Activated naive CD4-positive, alpha-beta T cell treated with Interleukin-2 at 50 U/mL for 16 hours (primary cell): ENCODE results near the gene ENGASE.

Experiments used
- DNase-seq: peaks from one replicate; pipeline ENCODE4 v3.0.0-alpha.2; 2020

The ENGASE gene

DNA sequence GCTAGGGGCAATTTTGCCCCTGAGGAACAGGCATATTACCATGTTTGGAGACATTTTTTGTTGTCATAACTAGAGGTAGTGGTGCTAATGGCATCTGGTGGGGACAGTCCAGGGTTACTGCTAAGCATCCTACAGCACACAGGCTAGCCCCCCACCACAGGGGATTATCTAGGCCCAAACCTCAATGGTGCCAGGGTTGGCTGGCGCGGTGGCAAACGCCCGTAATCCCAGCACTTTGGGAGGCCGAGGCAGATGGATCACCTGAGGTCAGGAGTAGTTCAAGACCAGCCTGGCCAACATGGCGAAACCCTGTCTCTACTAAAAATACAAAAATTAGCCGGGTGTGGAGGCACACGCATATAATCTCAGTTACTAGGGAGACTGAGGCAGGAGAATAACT, 35.5 kb upstream of the ENGASE start:
- no peak for DNase-seq

DNA sequence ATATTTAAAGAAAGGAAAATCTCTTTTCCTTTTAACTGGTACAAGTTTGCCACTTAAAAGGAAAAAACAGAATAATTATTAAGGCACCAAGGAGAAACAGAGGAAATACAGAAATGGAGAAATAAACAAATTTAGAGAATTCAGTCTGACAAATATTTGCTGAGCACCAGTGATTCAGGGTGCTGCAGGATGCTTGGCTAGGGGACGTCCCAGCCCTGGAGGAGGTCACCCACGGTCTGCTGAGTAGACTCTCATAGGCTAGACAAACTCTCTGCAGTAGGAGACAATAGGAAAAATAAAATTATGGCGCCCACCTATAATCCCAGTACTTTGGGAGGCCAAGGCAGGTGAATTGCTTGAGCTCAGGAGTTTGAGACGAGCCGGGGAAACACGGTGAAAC, 34.7 kb upstream of the ENGASE start:
- DNase-seq: no peak

DNA sequence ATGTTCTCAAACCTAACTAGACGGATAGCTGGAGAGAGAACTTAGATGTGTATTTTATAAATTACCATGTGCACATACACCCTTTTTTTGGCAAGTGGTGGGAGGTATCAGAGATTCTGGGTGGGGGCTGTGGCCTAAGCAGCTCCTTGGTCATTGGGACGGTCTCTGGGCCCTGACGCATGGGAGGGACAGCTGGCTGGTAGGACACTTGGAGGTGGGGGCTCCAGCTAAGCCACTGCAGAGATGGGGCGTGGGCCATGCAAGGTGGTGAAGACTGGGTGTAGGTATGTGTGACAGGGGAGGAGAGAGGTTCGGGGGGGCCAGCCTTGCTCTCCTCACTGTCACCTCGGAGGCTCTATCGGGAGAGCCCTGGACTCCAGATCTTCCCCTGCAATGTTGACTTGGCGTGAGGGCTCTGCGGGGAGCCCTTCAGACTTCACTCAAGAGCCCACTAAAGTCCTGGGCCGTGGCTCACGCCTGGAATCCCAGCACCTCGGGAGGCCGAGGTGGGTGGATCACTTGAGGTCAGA, 33.5 kb upstream of the ENGASE start:
- DNase-seq: no peak

DNA sequence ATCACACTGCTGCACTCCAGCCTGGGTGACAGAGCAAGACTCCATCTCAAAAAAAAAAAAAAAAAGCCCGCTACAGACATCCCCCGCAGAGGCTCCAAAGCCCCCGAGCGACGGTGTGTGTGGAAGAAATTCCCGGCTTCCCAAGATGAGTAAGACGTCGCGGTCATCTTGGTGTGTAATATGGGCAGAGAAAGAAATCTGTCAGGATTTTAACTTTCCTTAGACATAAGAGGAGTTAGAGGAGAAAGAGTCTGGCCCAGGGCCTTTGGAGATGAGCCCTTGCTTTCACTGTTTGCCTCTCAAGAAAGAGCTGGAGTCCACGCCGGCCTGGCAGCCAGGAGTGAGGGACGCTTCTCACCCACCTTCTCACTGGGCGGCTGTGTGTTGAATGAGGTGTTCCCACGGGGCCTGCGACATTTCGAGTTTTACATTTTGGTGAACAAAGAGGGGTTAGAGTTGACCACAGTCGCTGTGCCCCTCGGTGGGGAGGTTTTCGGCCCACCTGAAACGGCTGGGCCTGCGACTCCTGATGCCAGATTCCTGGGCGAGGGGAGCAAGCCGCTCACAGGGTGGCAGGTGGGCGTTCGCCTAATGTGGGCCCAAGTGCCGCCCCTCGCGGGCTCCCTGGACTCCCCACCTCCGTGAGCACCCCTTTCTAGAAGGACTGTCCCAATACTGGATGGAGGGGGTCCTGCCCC, 32.8 kb upstream of the ENGASE start:
- no peak for DNase-seq

DNA sequence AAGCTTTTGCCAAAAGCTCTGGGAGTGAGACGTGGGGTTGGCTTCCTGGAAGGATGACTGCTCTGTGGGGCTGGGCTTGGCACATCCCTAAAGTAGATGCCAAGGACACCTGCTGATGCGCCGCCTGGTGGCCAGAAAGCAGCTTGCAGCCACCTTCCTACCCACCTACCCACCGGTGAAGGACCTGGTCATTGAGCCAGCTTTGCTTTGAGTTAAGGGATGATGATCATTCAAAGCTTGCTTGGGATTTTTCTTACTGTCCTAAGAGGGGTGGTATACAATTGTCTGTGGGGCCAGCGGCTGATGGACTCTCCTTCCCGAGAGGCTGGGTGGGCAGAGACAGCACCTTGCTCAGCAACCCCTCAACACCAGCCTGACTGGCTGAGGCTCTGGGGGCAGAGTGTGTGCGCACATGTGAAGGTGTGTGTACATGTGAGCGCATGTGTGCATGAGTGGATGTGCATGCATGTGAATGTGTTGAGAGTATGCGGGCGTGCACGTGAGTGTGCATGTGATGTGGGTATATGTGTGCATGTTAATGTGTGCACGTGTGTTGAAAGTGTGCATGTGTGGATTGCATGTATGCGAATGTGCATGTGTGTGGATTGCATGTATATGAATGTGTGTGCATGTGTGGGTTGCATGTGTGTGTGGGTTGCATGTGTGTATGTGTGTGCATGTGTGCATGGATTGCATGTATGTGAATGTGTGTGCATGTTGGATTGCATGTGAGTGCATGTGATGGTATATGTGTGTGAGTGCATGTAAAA, 32.0 kb upstream of the ENGASE start:
- peak; percentile 74 for DNase-seq

DNA sequence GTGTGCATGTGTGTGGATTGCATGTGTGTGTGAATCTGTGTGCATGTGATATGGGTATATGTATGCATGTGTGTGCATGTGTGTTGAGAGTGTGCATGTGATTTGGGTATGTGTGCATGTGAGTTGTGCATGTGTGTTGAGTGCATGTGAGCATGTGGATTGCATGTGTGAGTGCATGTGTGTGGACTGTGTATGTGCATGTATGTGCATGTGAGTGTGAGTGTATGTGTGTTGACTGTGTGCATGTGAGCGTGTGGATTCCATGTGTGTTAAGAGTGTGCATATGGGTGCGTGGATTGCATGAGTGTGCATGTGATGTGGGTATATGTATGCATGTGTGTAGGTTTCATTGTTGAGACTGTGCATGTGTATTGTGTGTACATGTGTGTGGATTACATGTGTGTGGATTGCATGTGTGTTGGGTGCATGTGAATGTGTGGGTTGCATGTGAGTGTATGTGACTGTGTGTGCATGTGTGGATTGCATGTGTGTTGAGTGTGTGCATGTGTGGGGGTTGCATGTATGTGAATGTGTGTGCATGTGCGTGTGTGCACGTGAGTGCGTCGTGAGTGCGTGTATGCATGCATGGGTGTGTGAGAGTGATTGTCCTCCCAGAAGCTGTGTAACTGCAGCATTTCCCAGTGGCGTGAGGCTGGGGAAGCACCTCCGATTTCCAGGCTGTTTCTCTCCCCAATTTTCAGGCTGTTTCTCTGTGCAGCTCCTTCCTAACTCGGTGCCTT, 31.3 kb upstream of the ENGASE start:
- DNase-seq: no peak

DNA sequence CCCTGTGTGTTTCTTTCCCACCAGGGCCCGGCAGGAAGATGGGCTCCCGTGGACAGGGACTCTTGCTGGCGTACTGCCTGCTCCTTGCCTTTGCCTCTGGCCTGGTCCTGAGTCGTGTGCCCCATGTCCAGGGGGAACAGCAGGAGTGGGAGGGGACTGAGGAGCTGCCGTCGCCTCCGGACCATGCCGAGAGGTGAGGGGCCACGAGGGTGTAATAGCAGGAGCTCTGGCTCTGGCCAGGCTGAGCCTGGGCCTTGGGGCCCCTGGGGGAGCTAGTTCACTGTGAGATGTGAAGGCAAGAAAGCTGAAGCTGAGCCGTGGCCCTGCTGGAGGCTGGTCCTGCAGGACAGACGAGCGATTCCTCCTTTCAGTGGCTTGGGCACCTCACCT, 30.7 kb upstream of the ENGASE start:
- DNase-seq: no peak

DNA sequence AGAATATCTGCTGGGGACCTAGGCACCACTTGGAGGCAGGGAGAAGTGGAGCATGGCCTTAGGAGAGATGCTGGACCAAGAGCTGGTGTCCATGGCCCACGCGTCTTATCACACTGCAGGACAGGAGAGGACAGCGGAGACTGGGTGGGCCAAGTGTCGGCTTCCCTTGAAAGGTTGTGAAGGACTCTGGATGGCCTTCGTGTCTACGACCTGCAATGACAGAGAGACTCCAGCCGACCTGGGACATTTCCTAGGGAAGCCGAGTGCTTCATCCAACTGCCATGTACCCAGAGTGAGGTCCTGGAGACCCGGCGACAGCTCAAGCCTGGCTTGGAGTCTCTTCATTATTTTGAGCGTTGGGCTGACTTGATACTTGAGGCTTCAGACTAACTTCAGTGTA, 30.2 kb upstream of the ENGASE start:
- no peak for DNase-seq

DNA sequence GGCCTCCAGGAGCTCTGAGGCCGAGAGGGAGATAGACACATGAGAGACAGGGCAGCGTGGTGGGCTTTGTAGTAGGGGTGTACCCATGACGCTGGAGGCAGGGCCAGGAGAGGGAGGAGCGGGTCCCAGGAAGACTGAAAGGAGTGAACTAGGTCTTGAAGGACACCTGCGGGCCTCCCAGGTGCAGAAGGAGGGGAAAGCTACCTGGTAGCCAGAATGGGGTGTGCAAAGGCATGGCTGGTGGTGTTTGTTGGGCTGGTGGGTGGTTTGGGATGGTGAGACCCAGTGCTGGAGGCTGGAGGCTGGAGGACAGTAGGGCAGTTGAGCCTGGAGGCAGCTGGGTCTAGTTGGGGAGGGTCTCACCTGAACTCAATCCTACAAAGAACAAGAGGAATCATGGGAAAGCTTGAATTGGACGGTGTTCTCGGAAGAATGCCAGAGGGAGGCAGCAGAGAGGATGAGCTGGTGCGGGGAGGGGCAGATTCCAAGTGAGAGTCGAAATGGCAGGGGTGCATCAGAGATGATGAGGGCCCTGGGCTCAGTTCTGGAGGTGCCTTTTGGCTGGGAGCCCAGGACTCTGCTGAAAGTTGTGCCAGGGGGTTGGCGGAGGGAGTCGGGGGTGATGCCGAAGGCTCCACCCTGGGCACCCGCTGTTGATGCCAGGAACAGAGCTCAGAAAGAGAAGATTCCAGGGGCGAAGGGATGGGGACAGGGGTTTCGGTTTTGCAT, 29.5 kb upstream of the ENGASE start:
- no peak for DNase-seq

DNA sequence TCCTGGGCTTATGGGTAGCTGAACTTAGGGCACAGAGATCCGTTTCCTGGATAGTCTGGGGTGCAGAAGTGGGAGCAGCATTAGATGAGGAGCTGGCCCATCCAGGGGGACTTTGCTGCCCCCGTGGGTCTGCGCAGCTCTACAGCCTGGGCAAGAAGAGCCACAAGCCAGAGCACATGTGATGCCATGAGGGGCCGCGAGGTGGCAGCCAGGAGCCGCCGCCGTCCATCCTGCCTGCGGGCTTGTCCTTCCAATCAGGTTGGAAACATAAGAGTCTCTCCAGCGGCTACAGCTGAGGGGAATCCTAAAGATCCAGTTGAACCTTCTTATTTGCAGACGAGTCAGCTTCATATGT, 28.8 kb upstream of the ENGASE start:
- peak; percentile 66 for DNase-seq

DNA sequence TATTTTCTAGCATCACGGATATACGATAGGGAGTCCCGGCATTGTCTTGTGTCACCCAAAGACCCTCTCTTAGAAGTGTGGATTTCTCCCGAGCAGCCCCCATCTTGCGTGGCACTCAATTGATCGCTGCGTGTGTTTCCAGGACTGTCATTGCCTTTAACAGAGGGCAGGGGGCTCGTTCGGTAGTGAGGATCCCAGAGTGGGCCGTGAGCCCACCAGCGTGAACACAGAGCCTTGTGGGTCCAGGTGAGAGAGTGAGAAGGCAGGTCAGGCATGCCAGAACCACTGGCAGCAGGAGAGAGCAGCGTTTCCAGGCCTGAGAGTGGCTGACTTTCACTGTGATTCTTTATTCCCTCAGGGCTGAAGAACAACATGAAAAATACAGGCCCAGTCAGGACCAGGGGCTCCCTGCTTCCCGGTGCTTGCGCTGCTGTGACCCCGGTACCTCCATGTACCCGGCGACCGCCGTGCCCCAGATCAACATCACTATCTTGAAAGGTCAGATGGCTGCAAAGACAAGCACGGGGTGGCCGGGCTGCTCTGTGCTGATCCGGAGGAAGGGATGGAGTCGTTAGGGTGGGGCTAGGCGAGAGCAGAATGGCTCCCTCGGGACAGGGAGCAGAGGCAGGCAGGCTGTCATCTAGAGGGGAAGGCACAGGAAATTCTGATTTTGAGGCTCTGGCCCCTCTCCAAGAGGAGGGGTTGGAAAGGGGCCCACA, 28.3 kb upstream of the ENGASE start:
- no peak for DNase-seq

DNA sequence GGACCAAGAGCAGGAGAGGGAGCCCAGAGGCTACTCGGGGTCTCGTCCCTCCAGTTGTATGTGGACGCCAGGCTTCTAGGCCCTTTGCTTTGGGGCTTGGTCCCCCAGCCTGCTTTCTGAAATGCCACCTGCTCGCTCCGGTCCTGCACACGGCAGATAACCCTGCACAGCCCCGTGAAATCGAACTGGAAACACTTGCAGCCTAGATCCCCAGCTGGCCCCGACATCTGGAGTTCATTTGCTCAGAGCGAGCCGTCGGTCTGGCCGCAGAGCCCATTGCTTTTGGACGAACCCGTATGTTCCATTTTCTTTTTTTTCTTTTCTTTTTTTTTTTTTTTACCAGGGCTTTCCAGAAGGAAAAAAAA, 27.7 kb upstream of the ENGASE start:
- no peak for DNase-seq

DNA sequence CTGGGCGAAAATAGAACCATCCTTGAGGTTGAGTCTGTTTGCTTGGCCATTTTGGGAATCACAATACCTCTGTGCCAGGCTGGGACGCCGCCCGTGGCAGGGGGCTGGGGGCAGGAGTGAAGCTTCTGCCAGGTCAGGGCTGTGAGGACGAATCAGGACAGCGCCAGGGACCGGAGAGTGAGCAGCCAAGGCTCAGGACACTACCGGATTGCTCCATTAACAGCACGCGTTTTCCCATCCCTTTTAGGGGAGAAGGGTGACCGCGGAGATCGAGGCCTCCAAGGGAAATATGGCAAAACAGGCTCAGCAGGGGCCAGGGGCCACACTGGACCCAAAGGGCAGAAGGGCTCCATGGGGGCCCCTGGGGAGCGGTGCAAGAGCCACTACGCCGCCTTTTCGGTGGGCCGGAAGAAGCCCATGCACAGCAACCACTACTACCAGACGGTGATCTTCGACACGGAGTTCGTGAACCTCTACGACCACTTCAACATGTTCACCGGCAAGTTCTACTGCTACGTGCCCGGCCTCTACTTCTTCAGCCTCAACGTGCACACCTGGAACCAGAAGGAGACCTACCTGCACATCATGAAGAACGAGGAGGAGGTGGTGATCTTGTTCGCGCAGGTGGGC, 27.2 kb upstream of the ENGASE start:
- DNase-seq: no peak

DNA sequence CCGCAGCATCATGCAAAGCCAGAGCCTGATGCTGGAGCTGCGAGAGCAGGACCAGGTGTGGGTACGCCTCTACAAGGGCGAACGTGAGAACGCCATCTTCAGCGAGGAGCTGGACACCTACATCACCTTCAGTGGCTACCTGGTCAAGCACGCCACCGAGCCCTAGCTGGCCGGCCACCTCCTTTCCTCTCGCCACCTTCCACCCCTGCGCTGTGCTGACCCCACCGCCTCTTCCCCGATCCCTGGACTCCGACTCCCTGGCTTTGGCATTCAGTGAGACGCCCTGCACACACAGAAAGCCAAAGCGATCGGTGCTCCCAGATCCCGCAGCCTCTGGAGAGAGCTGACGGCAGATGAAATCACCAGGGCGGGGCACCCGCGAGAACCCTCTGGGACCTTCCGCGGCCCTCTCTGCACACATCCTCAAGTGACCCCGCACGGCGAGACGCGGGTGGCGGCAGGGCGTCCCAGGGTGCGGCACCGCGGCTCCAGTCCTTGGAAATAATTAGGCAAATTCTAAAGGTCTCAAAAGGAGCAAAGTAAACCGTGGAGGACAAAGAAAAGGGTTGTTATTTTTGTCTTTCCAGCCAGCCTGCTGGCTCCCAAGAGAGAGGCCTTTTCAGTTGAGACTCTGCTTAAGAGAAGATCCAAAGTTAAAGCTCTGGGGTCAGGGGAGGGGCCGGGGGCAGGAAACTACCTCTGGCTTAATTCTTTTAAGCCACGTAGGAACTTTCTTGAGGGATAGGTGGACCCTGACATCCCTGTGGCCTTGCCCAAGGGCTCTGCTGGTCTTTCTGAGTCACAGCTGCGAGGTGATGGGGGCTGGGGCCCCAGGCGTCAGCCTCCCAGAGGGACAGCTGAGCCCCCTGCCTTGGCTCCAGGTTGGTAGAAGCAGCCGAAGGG, 26.4 kb upstream of the ENGASE start:
- DNase-seq: no peak

DNA sequence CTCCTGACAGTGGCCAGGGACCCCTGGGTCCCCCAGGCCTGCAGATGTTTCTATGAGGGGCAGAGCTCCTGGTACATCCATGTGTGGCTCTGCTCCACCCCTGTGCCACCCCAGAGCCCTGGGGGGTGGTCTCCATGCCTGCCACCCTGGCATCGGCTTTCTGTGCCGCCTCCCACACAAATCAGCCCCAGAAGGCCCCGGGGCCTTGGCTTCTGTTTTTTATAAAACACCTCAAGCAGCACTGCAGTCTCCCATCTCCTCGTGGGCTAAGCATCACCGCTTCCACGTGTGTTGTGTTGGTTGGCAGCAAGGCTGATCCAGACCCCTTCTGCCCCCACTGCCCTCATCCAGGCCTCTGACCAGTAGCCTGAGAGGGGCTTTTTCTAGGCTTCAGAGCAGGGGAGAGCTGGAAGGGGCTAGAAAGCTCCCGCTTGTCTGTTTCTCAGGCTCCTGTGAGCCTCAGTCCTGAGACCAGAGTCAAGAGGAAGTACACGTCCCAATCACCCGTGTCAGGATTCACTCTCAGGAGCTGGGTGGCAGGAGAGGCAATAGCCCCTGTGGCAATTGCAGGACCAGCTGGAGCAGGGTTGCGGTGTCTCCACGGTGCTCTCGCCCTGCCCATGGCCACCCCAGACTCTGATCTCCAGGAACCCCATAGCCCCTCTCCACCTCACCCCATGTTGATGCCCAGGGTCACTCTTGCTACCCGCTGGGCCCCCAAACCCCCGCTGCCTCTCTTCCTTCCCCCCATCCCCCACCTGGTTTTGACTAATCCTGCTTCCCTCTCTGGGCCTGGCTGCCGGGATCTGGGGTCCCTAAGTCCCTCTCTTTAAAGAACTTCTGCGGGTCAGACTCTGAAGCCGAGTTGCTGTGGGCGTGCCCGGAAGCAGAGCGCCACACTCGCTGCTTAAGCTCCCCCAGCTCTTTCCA, 25.5 kb upstream of the ENGASE start:
- no peak for DNase-seq

DNA sequence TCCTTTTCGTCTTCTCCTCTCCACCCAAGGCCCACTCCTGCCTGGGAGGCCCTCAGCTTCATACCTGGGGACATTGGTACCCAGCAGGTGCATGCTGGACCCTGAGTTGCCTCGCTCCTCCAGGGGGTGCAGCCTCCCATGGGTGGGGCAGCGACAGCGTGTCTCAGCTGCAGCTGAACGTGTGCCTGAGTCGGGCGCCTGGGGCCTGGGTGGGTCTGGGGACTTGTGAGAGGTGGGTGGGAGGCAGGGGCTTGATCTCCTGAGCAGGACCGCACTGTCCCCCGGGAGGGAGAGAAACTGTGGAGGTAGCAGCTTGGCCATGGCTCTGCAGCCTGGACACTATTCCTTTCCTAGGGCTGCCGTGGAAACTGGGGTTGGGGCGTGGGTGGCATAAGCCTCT, 24.8 kb upstream of the ENGASE start:
- DNase-seq: no peak

DNA sequence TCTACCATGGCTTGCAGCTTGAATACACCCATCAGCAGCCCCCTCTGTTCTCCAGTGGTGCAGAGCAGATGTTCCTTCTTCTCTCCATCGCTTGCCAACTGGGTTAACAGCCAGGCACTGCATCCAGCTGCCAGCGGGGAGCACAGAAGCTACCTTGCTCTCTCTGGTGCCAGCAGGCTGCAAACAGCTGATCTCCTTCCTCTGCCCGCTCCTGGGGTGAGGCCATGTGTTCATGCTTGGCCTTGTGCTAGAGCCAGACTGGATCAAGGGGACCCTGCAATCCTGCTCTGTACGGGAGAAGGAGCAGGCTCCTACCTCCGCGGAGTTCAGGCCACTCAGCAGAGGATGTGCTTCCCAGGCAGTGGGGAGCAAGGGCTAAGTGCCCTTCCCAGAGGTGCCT, 24.1 kb upstream of the ENGASE start:
- no peak for DNase-seq

DNA sequence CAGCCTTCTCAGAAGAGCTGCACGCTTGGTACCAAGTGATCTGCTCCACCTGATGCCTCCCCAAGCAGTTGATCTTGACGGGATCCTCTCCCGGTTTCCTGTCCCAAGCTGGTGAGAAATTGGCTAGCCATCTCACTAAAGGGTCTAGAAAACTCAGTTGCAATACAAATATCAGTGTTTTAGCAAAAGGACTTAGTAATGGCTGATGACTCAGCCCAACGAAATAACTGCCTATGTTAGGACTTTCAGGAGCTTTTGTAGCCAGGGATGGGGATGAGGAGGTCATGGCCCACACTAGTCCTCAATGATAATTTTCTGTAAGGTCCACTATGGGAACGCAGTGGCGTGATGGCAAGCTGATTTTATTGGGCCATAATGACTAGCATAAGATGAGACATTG, 23.3 kb upstream of the ENGASE start:
- DNase-seq: no peak

DNA sequence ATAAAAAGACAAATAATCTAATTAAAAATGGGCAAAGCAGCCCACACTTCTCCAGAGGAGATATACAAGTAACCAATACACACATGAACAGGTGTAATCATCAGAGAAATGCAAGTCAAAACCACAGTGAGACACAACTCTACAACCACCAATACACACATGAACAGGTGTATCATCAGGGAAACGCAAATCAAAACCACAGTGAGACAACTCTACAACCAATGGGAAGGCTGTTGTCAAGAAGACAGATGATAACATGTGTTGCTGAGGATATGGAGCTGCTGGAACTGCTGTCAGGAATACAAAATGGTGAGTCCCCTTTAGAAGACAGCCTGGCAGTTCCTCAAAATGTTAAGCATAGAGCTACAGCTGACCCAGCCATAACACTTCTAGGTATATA, 22.5 kb upstream of the ENGASE start:
- DNase-seq: no peak
